MCF 10A (cell line): ENCODE data around the gene CYP2A13. TPM values are rescaled to one million over a fixed set of nuclear protein-coding genes. Genes with fewer than 3 reads are reported as not detected.
"Not testable (repeated sequence)": the region's sequence is repeated elsewhere in the genome, so short reads cannot be mapped to it uniquely, and the experiment has no call there.

Source experiments
- Bru-seq: library from RNA; stranded (reverse); fragments of 400-500 nt; gene quantifications from one replicate; lab custom pipeline; 2021; lab: Mats Ljungman, UMichigan
- BruChase-seq, 2 experiments: library from RNA; stranded (reverse); fragments of 400-500 nt; gene quantifications; one replicate each; lab custom pipeline; 2021; lab: Mats Ljungman, UMichigan
- BruUV-seq: library from RNA; stranded (reverse); fragments of 400-500 nt; replicated peaks from 2 replicates; lab custom pipeline; 2021; lab: Mats Ljungman, UMichigan
- CTCF ChIA-PET: fragments of 300-600 bp; sonication (Branson Sonifier 250); formaldehyde crosslinking; extraction: SDS; loops from one replicate; lab custom pipeline; 2021; ENCODE audit warnings: antibody characterized with exemption, inconsistent platforms; lab: Yijun Ruan, JAX
- POLR2A ChIA-PET: fragments of 300-600, 350-650 bp; sonication (Branson Sonifier 250); formaldehyde crosslinking; extraction: SDS; loops from one replicate; lab custom pipeline; 2020; ENCODE audit warnings: antibody characterized with exemption, inconsistent platforms; lab: Yijun Ruan, JAX
- DNase-seq: peaks from one replicate; pipeline ENCODE4 v3.0.0-alpha.2; 2018; ENCODE audit not compliant: unreplicated experiment
- H3K27ac Mint-ChIP-seq: one replicate; pipeline ENCODE4 v1.8.0; 2022; ENCODE audit warnings: mild to moderate bottlenecking, low read depth, mixed read lengths; ENCODE audit not compliant: unreplicated experiment
- H3K27me3 Mint-ChIP-seq: one replicate; pipeline ENCODE4 v1.8.0; 2022; ENCODE audit warnings: mixed read lengths; ENCODE audit not compliant: insufficient read depth, unreplicated experiment
- H3K36me3 Mint-ChIP-seq: one replicate; pipeline ENCODE4 v1.8.0; 2022; ENCODE audit warnings: mild to moderate bottlenecking, moderate library complexity, mixed read lengths; ENCODE audit not compliant: insufficient read depth, unreplicated experiment
- H3K4me1 Mint-ChIP-seq: one replicate; pipeline ENCODE4 v1.8.0; 2022; ENCODE audit warnings: mixed read lengths; ENCODE audit not compliant: insufficient read depth, unreplicated experiment
- H3K4me3 Mint-ChIP-seq: one replicate; pipeline ENCODE4 v1.8.0; 2022; ENCODE audit warnings: mild to moderate bottlenecking, moderate library complexity, mixed read lengths; ENCODE audit not compliant: unreplicated experiment
- H3K9me3 Mint-ChIP-seq: one replicate; pipeline ENCODE4 v1.8.0; 2022; ENCODE audit warnings: mixed read lengths; ENCODE audit not compliant: unreplicated experiment
- intact Hi-C: fragments of 100-400 bp; cut with micrococcal nuclease; formaldehyde crosslinking; loops from 2 replicates; pipeline ENCODE4 v1.14.1; 2022
- long read RNA-seq: library from polyadenylated mRNA; stranded (forward); transcript quantifications from one replicate; pipeline ENCODE4 v2.0.0, GENCODE V29; 2022
- total RNA-seq: library from RNA; stranded (reverse); gene quantifications from 2 replicates; pipeline ENCODE4 v1.2.3, GENCODE V29; 2022
- TF ChIP-seq, protein P1 (sequence below): fragments of 200-600 bp; IDR thresholded peaks from one replicate; pipeline ENCODE4 v1.8.0; 2022; ENCODE audit warnings: antibody characterized with exemption, mild to moderate bottlenecking; ENCODE audit not compliant: unreplicated experiment

CYP2A13 gene, protein sequence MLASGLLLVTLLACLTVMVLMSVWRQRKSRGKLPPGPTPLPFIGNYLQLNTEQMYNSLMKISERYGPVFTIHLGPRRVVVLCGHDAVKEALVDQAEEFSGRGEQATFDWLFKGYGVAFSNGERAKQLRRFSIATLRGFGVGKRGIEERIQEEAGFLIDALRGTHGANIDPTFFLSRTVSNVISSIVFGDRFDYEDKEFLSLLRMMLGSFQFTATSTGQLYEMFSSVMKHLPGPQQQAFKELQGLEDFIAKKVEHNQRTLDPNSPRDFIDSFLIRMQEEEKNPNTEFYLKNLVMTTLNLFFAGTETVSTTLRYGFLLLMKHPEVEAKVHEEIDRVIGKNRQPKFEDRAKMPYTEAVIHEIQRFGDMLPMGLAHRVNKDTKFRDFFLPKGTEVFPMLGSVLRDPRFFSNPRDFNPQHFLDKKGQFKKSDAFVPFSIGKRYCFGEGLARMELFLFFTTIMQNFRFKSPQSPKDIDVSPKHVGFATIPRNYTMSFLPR
- total RNA-seq (not detected in 2 replicates), Bru-seq, nascent RNA (not detected), BruChase-seq, experiment 1, labeled RNA remaining after a 6-hour chase (not detected), BruChase-seq, experiment 2, labeled RNA remaining after a 2-hour chase (not detected)
- long read RNA-seq, result 0 reads

DNA sequence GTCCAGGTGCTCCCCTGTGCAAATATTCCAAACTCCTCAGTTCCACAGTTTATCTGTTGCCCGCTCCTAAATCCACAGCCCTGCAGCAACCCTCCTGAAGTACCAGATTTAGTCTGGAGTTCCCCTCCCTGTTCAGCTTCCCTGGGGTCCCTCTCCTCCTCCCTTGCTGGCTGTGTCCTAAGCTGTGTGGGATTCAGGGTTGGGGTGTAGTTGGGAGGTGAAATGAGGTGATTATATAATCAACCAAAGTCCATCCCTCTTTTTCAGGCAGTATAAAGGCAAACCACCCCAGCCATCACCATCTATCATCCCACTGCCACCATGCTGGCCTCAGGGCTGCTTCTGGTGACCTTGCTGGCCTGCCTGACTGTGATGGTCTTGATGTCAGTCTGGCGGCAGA, at the start of gene CYP2A13:
Gene CYP2A13 (plus strand): TSS at position 301 of the 400 bp plus-strand sequence. CDS start 21 bp downstream, at position 322.
- ChIA-PET CTCF (no interaction called here), POLR2A (no interaction called here)
- TF ChIP-seq, protein P1, sequence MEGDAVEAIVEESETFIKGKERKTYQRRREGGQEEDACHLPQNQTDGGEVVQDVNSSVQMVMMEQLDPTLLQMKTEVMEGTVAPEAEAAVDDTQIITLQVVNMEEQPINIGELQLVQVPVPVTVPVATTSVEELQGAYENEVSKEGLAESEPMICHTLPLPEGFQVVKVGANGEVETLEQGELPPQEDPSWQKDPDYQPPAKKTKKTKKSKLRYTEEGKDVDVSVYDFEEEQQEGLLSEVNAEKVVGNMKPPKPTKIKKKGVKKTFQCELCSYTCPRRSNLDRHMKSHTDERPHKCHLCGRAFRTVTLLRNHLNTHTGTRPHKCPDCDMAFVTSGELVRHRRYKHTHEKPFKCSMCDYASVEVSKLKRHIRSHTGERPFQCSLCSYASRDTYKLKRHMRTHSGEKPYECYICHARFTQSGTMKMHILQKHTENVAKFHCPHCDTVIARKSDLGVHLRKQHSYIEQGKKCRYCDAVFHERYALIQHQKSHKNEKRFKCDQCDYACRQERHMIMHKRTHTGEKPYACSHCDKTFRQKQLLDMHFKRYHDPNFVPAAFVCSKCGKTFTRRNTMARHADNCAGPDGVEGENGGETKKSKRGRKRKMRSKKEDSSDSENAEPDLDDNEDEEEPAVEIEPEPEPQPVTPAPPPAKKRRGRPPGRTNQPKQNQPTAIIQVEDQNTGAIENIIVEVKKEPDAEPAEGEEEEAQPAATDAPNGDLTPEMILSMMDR, result no peak
- H3K27me3 Mint-ChIP-seq, result peaks cover 90% of the 10 kb centered on the region
- DNase-seq, result no peak
- H3K27ac Mint-ChIP-seq, result no peak within 1 kb of the TSS
- no TSS peak for BruUV-seq
- no peaks in the 10 kb centered on the region for H3K9me3 Mint-ChIP-seq
- peaks cover 5% of the 10 kb centered on the region for H3K4me1 Mint-ChIP-seq
- H3K36me3 Mint-ChIP-seq, result no peaks in the 10 kb centered on the region
- H3K4me3 Mint-ChIP-seq, result no peak within 1 kb of the TSS
- intact Hi-C loops, result no loop called here

DNA sequence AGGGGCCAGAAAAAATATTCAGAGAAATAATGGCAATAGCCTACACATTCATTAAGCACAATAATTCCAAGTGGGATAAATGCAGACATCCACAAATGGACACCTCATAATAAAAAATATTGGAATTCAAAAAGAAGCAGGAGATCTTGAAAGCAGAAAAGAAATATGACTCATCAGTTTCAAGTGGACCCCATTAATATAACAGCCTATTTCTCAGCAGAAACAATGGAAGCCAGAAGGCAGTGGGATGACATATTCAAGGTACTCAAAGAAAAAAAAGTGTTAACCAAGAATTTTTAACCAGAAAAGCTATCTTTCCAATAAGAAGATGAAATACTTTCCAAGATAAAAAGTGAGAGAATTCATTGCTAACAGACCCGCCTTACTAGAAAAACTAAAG, 48.4 kb upstream of the CYP2A13 start:
- no peaks in the 10 kb centered on the region for H3K9me3 Mint-ChIP-seq
- H3K27ac Mint-ChIP-seq, result no peak overlapping the region
- H3K27me3 Mint-ChIP-seq, result peaks cover 74% of the 10 kb centered on the region
- intact Hi-C loops, result no loop called here
- BruUV-seq, result no TSS peak
- no peak for DNase-seq
- POLR2A ChIA-PET, result no interaction called here
- no peak overlapping the region for H3K4me3 Mint-ChIP-seq
- CTCF ChIA-PET, result no interaction called here
- no peaks in the 10 kb centered on the region for H3K36me3 Mint-ChIP-seq
- TF ChIP-seq, protein P1, result no peak
- no peaks in the 10 kb centered on the region for H3K4me1 Mint-ChIP-seq

DNA sequence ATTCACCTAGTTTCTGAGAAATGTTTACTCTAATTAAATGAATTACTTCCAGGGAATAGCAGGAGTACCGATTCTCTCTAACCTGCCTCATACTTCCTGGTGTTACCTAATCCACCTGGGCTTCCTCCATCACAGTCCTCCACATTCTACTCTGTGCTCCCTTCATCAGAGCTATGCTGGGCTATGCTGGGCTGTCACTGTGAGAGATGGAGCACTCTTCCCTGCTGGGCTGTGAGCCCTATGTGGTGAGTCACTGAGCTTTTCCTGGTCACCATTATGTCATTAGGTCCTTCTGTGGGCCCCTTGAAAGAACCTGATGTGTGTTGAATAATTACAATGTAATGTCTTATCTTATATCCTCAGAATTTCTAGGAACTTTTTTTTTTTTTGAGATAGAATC, 43.2 kb upstream of the CYP2A13 start:
- H3K4me3 Mint-ChIP-seq, H3K27ac Mint-ChIP-seq, H3K4me1 Mint-ChIP-seq, intact Hi-C loops, BruUV-seq, CTCF ChIA-PET, H3K9me3 Mint-ChIP-seq, H3K36me3 Mint-ChIP-seq, DNase-seq: not testable (repeated sequence)
- POLR2A ChIA-PET, result interaction anchor here (0.7 kb wide), 1 partner anchor 74 kb away, joined by 3 read pairs; no protein-coding TSS in a partner anchor
- peaks cover 86% of the 10 kb centered on the region for H3K27me3 Mint-ChIP-seq

DNA sequence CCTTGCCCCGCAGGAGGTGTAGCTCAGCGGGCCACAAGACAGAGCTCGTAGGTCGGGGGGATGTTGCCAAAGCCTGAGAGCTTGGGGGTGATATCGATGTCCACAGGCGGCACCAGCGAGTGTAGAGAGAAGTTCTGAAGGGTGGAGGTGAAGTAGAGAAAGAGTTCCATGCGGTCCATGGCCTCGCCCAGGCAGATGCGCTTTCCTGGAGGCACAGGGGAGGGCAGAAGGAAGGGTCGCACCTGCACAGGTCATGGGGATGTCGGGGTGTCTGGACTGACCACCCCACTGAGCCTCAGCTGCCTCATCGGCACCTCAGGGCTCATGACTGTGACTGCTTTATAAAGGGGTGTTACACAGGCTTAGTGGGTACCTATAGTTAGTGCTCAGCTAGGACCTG, 37.8 kb upstream of the CYP2A13 start:
- POLR2A ChIA-PET, result no interaction called here
- no TSS peak for BruUV-seq
- CTCF ChIA-PET, result interaction anchor here (0.6 kb wide), 1 partner anchor 128 kb away, joined by 5 read pairs; no protein-coding TSS in a partner anchor
- Mint-ChIP-seq H3K4me1 (no peaks in the 10 kb centered on the region), H3K27me3 (peaks cover 95% of the 10 kb centered on the region), H3K9me3 (no peaks in the 10 kb centered on the region), H3K4me3 (no peak overlapping the region), H3K27ac (no peak overlapping the region), H3K36me3 (no peaks in the 10 kb centered on the region)
- intact Hi-C loops, result no loop called here
- no peak for DNase-seq
- TF ChIP-seq, protein P1, result no peak

DNA sequence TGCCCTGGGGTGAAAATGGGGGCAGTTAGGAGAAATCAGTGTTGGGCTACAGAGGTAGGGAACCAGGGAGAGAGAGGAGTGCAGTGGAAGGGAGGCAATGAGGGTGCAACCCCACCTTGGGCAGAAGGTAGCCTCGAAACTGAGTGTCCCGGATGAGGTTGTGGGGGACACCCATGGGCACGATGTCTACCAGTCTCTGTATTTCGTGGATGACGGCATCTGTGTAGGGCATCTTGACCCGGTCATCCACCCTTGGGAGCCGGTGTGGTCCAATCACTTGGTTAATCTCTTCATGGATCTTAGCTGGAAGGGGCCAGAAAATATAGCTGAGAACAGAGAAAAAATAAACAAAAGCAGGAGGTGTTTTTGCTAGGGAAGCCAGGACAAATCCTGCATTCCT, 36.1 kb upstream of the CYP2A13 start:
- DNase-seq, H3K27ac Mint-ChIP-seq, H3K4me1 Mint-ChIP-seq, POLR2A ChIA-PET, H3K9me3 Mint-ChIP-seq, H3K4me3 Mint-ChIP-seq, BruUV-seq, intact Hi-C loops, H3K36me3 Mint-ChIP-seq: not testable (repeated sequence)
- CTCF ChIA-PET, result interaction anchor here (0.6 kb wide), 1 partner anchor 256 kb away, joined by 3 read pairs; no protein-coding TSS in a partner anchor
- peaks cover 99% of the 10 kb centered on the region for H3K27me3 Mint-ChIP-seq

DNA sequence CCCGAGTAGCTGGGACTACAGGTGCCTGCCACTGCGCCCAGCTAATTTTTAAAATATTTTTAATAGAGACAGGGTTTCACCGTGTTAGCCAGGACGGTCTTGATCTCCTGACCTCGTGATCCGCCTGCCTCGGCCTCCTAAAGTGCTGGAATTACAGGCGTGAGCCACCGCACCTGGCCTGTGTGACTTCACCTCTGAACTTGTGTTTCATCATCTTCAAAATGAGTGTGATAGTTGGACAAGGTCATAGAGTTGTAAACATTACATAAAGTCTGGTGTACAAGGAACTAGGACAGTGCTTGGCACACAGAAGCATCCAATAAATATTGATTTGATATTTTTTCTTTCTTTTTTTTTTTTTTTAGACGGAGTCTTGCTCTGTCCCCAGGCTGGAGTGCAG, 34.9 kb upstream of the CYP2A13 start:
- H3K27ac Mint-ChIP-seq, POLR2A ChIA-PET, BruUV-seq, DNase-seq, H3K9me3 Mint-ChIP-seq, intact Hi-C loops, H3K4me3 Mint-ChIP-seq, H3K4me1 Mint-ChIP-seq, H3K36me3 Mint-ChIP-seq: not testable (repeated sequence)
- CTCF ChIA-PET, result interaction anchor here (0.6 kb wide), 1 partner anchor 783 kb away, joined by 3 read pairs; no protein-coding TSS in a partner anchor
- H3K27me3 Mint-ChIP-seq, result peaks cover 94% of the 10 kb centered on the region
